ENCODE measurements around the gene ANKRD44. TPM values are rescaled to one million over a fixed set of nuclear protein-coding genes. Genes with fewer than 3 reads are reported as not detected.

The ANKRD44 gene
- total RNA-seq, 2 donors from 2014 or later, result 21.2 to 24.5 TPM

DNA sequence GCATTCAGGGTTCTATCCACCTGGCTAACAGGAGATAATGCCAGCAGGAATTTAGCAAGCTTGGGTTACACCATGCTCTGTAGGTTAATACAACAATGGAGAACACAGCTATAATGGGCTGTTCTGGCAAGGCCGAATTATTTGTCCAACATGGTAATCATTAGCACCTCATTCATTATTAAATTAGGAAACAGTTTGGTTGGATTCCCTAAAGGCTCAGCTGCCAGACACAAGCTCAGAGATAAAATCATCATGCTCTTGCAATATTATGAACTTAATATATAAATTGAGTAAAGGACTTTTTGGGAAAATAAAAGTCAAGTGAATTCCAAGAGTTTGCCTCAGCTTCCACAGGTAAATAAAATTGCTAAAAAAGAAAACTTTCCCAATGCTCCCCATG lies 166.4 kb downstream of the ANKRD44 start:
- intact Hi-C loops (cut with DNase I), result no loop called here
- DNase-seq (ENCODE audit: low spot score), result no peak

DNA sequence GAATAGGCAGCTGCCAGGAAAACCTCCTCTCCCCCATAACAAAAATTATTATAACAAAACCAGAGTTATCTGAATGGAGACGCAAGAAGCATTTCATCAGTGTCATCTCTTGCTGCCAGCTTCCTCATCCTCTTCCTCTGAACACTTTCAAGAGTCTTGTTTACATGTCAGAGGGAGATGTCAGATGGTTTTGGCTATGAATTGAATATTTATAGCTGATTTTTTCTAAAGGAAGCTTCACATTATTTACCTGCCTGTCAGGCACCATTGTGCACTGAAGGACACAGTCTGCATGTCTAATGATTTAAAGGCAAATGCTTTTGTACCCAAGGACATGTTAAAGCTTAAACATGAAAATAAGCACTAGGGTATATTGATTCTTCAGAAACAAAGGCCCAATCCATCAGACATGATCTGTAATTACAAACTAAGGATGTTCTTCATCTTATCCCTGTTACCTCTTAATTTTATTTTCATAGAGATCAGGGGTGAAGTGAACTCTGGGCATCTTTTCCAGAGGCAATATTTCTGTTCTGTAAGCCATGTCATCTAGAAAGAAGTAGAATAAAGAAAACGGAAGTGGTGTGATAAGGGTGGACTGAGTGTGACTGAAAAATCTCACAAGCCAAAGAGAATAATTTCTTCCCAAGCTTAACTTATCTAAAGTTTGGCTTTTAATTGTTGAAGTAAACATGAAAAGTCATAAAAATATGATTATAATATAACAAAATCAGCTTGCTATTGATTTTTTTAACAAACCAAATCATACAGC lies 168.7 kb downstream of the ANKRD44 start:
- intact Hi-C loops (cut with DNase I), result no loop called here
- no peak for DNase-seq (ENCODE audit: low spot score)

DNA sequence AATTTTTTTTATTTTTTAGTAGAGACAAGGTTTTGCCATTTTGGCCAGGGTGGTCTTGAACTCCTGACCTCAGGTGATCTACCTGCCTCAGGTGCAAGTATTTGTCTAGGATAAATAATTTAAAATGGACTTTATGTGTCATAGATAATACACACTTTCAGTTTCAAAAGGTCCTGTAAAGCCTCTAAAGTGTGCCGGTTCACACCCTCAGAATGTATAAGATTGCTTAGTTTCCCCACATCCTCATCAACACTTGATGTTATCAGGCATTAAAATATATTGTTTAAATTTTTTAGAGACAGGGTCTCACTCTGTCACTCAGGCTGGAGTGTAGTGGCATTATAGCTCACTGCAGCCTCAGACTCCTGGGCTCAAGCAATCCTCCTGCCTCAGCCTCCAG lies 170.5 kb downstream of the ANKRD44 start:
- DNase-seq (ENCODE audit: low spot score), result no peak
- intact Hi-C loops (cut with DNase I), result no loop called here

DNA sequence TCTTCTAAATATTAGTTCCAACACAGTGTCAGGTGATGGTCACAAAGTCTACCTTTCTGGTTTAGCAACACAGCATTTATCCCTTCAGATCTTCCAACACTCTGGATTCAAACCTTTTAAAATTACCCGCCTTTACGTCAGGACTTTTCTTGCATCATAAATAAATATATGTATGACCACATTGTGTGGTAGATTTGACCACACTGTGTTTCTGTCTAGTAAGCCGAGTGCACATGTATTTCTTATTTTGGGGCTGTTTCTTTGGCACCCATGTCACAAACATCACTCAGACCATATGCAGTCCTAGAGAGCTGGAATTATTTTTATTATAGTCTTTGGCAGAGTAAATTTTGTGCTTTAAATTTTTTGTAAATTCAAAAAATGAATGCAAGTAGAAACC lies 172.1 kb downstream of the ANKRD44 start:
- DNase-seq (ENCODE audit: low spot score), result no peak
- intact Hi-C loops (cut with DNase I), result no loop called here

DNA sequence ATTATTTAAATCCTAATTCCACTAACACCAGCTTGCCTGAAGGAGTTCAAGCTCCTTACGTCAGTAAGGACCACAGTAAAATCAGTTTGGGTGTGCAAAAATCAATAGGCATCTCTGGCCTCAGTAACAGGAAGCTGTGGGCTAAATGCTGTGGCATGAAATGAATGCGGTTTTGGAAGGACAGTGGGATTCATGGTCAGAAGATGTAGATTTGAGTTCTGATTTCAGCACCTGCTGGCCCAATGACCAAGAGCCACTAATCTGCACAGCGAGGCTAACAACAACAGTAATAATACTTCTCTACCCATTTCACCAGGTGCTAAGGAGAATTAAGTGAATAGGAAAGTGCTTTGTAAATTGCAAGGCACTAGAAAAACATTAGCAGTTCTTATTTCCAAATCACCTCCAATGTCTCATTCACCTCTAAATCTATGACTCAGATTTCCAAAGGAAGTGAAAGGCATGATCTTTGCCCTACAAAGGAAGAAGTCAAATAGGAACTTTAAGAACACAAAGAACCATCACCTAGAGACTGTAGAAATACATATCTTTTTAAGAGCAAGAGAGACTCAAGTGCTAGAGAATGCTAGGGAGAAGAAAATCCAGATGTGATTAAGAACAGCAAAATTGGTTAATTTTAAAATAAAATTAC lies 172.6 kb downstream of the ANKRD44 start:
- DNase-seq (ENCODE audit: low spot score), result no peak
- intact Hi-C loops (cut with DNase I), result no loop called here

DNA sequence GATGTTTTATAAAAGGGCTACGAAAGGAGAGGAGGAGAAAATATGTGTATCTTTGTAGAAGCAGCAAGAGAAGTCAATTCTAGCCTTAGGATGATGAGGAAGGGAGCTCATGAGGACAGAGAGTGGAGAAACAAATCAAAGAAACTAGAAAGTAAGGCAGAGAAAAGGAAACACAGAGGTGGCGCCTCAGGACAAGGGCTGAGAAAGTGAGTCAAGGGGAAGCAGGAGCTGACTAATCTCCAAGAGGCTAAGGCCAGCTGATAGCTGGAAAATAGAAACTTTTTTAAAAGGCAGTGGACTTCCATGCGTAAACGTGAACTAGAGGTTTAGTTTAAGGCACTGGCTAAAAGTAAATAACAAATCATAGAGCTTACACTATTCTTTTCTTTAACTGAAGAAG lies 173.3 kb downstream of the ANKRD44 start:
- DNase-seq (ENCODE audit: low spot score), result no peak
- intact Hi-C loops (cut with DNase I), result no loop called here

DNA sequence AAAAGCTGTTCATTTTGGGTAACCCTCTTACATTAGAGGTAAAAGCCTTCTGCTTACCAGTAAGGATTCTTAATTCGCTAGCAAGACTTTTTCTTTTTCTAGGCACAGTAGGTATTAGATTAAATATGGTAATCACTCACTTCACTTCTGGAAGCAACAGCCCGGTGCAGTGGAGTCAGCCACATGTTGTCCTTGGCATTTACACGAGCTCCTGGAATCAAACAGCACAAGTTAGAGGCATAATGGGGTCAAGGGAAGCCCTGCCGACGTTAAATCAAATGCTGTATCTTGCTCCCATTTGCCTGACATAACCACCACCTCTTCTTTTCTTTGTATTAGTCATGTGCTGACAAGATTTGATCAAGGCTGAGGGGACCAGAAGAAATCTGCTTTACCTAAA lies 174.1 kb downstream of the ANKRD44 start:
- no peak for DNase-seq (ENCODE audit: low spot score)
- intact Hi-C loops (cut with DNase I), result no loop called here

DNA sequence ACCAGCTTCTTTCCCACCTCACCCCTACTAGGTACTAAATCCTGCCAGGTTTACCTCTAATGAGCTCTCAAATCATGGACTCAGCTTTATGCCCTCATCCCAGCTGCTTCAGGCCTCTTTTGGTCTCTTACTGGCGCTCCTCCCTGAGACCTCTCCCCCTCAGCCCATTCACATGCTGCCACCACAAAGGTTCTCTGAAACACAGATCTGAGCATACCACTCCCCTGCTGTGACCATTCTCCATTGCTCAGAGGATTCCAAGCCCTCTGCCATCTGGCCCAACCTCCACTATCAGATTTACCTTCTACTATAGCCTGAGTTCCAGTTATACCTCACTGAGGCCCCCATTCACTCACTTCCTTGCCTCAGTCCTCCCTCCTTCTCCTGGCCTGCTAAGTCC lies 174.8 kb downstream of the ANKRD44 start:
- intact Hi-C loops (cut with DNase I), result no loop called here
- DNase-seq (ENCODE audit: low spot score), result no peak

DNA sequence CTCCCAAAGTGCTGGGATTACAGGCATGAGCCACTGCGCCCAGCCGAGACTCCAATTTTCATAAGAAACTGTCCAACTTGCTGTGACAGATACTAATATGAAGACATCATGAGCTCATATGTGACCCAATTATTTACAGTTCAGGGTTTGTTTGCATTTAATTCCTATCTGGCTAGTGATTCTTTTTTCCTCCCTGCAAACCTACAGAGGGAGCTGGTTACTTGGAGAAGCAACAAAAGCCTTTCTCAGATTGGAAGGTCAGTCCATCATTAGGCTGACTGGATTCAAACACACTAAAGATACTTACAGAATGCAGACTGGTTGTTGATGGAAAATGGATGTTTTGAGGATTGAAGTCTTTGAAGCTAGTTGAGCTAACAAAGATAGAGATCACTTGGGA lies 176.4 kb downstream of the ANKRD44 start:
- intact Hi-C loops (cut with DNase I), result no loop called here
- no peak for DNase-seq (ENCODE audit: low spot score)

DNA sequence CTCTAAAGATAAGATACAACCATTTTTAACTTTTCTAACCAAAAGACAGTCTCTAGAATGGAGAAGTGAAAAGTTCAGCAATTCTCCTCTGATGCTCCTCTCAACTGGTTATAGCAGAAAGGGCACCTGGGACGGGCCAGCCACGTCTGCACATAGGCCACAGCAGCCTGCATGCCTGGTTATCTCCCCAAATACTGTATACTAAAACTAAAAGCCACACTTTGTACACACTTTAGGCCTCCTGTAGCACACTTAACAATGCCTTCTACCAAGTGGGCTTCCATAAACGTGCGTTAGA lies 179.1 kb downstream of the ANKRD44 start:
- intact Hi-C loops (cut with DNase I), result no loop called here
- DNase-seq (ENCODE audit: low spot score), result no peak

DNA sequence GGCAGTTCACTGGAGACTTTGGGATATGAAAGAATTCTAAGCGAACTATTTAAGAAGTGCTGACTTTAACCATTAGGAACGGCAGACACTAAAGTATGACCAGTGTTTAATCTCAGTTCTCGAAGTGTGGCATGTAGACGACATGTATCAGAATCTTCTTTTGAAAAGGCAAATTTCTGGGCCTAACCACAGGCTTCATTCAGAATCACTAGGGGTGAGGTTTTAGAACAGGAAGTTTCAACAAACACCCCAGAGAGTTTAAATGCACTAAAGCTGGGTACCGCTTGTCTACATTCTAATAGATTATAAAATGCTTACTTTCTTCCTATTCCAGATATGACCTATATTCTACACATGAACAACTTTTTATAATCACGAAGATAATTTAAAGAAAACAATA lies 180.3 kb downstream of the ANKRD44 start:
- intact Hi-C loops (cut with DNase I), result no loop called here
- no peak for DNase-seq (ENCODE audit: low spot score)

DNA sequence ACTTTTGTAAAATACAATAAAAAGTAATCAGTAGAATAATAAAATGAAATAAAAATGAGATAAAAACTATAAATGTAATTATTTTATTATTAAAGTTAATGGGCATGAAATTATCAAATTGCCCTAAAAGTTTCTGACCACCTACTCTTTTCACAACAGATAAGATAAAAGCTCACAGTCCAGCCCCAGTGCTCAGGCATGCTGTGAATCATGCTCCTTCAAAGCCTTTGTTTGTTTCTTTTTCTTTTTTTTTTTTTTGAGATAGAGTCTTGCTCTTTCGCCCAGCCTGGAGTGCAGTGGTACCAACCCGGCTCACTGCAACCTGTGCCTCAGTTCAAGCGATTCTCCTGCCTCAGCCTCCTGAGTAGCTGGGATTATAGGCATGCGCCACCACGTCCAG lies 181.7 kb downstream of the ANKRD44 start:
- no peak for DNase-seq (ENCODE audit: low spot score)
- intact Hi-C loops (cut with DNase I), result loop anchor here in 1 of 2 donors (10.0 kb wide), 1 partner anchor 56 kb away; no protein-coding TSS in a partner anchor

DNA sequence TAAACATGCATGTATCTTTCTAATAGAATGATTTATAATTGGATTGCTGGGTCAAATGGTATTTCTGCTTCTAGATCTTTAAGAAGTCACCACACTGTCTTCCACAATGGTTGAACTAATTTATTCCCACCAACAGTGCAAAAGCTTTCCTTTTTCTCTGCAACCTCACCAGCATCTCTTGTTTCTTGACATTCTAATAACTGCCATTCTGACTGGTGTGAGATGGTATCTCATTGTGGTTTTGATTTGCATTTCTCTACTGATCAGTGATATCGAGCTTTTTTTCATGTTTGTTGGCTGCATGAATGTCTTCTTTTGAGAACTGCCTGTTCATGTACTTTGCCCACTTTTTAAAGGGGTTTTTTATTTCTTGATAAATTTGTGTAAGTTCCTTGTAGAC lies 182.5 kb downstream of the ANKRD44 start:
- intact Hi-C loops (cut with DNase I), result loop anchor here in 1 of 2 donors (10.0 kb wide), 1 partner anchor 57 kb away; no protein-coding TSS in a partner anchor
- no peak for DNase-seq (ENCODE audit: low spot score)

DNA sequence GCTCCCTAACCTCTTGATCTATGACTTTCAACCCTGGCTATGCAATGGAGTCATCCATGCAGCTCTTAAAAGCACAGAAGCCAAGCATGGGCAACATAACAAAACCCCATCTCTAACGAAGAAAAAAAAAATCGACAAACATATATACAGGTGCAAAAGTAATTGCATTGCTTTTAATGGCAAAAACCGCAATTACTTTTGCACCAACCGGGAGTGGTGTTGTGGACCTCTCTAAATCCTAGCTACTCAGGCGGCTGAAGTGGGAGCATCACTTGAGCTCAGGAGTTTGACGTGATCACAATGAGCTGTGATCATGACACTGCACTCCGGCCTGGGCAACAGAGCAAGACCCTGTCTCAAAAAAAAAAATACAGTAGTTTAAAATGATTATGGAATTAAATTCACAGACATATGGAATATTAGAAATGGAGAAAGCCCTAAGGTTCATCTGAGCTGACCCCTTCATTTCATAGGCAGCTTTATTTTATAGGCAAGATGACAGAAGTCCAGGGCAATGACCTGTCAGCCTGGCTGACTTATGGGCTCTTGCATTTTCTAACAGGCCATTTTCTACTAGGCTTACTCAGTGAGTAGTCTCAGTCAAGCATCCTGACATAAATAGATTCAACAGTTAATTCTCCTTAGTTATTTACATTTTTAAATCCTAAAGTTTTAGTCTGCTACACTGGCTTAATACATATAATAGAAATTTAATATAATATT lies 183.8 kb downstream of the ANKRD44 start:
- DNase-seq (ENCODE audit: low spot score), result no peak
- intact Hi-C loops (cut with DNase I), result loop anchor here in 1 of 2 donors (10.0 kb wide), 1 partner anchor 58 kb away; no protein-coding TSS in a partner anchor

DNA sequence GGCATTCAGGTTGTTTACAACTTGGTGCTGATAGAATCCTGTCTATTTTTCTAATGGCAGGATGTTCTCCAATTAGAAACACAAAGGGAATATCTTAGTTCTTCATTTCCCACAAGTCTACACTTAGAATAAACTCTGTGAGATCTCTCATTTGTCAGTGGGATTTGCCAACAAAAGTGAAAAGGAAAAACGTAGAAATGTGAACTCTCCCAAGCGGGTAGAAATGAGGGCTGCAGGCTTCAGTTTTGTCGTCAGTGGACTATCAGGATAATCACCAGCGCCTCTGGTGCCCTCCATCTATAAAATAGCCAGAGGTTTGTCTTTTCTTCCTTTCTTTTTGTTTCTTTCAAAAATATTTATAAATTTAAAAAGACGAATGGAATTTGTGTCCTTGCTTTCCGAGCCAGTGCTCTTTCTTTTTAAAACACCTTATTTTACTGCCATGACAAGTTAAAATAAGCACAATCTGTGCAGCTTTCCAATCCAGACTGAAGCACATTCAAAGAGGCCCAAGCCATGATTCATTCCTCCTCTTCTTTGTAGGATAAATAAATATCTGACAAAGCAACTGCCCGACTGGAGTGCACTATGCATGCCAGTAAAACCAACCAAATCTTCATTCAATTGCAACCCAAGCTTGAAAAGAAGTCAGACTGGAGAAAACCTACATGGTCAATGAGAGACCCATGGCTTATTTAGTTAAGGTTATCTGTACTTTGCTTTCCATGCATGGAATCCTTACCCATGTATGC lies 185.8 kb downstream of the ANKRD44 start:
- no peak for DNase-seq (ENCODE audit: low spot score)
- intact Hi-C loops (cut with DNase I), result loop anchor here in 1 of 2 donors (10.0 kb wide), 1 partner anchor 60 kb away; no protein-coding TSS in a partner anchor

DNA sequence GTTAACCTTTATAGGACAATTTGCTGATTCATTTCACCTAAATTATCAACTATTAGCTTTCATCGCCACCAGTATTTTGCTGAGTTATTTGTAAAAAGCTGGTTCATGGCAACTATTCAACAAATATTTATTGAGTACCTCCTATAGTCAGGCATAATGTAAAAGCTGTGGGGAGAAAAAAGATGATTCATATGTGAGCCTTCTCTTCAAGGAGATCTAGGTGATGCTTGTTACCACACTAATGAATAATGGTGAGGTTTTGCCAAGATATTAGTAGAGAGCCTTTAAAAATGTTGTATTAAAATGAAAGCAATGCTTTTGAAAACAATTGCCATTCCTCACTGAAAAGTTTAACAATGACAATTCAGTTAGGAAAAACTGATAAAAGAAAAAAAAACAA lies 187.8 kb downstream of the ANKRD44 start:
- DNase-seq (ENCODE audit: low spot score), result no peak
- intact Hi-C loops (cut with DNase I), result loop anchor here in 1 of 2 donors (10.0 kb wide), 1 partner anchor 62 kb away; no protein-coding TSS in a partner anchor

DNA sequence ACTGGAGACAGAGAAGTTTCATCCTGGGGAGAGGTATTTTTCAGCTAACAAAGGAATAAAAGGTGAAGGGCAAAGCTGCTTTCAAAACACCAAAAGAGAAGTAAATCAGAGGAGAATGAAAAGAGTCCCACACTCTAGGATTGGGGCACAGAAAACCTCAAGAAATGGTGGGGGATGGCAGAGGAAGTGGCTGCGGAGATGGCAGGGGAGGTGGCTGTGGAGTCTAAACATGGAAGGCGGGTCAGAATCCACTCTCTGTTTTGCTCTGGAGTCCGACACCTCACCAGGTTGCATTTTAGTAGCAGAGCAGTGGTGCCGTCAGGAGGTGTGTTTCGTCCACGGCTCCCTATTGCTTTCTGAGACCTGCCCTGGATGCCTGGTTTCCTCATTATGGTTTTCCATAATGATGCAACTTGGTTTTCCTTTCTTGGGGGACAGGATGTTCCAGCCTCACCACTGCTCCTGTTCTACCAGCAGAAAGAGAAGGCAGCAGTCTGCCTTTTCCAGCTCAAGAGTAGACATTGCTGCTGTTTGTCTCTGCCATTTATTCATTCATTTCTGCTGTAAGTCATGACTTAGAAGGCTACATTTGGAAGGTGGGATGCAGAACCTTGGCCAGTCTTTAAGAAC lies 188.7 kb downstream of the ANKRD44 start:
- intact Hi-C loops (cut with DNase I), result loop anchor here in 1 of 2 donors (10.0 kb wide), 1 partner anchor 63 kb away; no protein-coding TSS in a partner anchor
- DNase-seq (ENCODE audit: low spot score), result no peak

DNA sequence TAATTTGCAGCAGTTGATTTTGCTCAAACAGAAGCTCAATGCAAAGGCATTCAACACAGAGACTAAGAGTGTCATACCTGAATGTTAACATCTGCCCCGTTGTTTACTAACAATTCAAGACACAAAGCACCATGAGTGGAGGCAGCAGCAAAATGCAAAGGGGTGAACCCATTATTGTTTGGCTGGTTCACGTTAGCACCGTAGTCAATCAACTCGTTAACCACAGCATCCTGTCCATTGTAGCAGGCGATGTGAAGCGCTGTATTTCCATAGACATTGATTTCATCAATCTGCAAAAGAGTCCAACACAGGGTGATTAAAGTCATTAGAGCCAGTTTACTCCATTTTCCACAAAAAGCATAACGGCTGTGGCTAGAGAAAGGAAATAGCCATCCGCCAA lies 189.3 kb downstream of the ANKRD44 start:
- DNase-seq (ENCODE audit: low spot score), result no peak
- intact Hi-C loops (cut with DNase I), result loop anchor here in 1 of 2 donors (10.0 kb wide), 1 partner anchor 64 kb away; no protein-coding TSS in a partner anchor

DNA sequence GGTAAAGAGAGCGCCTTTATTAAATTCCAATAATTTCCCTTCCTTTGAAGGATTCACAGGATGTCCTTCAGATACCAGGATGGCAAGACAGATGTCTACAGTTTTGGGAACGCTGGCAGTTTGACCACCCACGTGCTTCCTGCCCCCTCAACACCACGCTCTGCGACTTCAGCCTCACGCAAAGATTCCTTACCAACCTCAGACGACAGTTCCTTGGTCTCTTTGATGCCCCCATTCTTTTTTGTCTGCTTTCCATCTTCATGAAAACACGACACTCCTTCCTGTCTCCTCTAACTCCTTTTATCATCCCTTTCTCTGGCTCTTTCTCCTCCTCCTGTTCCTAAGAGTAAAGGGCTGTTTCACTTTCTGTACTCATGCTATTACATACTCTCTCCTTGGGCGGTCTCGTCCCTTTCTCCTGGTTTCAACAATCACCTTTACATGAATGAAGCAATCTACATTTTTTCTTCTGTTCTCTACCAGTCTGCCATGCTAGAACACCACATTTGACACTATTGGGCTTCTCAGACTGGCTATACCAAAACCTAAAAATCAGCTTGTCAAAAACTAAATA lies 194.2 kb downstream of the ANKRD44 start:
- intact Hi-C loops (cut with DNase I), result loop anchor here in 1 of 2 donors (10.0 kb wide), 1 partner anchor 258 kb away; no protein-coding TSS in a partner anchor
- DNase-seq (ENCODE audit: low spot score), result no peak

Data from posterior vena cava (tissue), 2 donors.